ENCODE data around the gene RAB31.
A peak's percentile ranks its signal among the peaks of the same experiment; 100 is the strongest.

RAB31 gene

DNA sequence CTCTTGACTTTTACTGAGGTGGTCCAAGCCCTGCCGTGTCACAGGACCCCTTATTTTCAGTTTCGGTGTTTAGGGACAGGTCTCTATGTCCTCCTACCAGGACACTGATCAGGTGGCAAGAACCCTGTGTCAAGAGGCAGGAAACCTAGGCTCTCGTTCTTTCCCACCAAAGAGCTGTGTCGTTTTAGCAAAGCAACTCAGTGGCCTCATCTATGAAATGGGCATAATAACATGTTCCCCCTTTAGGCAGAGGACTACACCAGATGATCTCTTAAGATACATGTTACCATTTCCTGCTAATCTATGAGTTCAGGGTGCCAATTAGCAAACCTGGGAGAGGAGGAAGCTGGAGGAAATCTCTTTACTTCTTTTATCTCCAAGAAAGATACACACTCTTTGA lies 1.9 kb downstream of the RAB31 start:
- FAIRE-seq (no peak), DNase-seq (ENCODE audit: insufficient read length, low spot score) (no peak)
- TF ChIP-seq POLR2A (IDR thresholded peaks at IDR 0.05; ENCODE audit: low read depth, low read length) (no peak), POLR2AphosphoS5 (IDR thresholded peaks at IDR 0.05; ENCODE audit: low read depth, low read length) (no peak), POU2F2 (IDR thresholded peaks at IDR 0.05; ENCODE audit: low read depth, low read length) (no peak), PAX5 (IDR thresholded peaks at IDR 0.05; ENCODE audit: insufficient read depth, low read length, severe bottlenecking) (no peak), SPI1 (IDR thresholded peaks at IDR 0.05; ENCODE audit: low read depth, low read length) (no peak), TAF1 (IDR thresholded peaks at IDR 0.05; ENCODE audit: low read depth, low read length) (no peak)

- TF ChIP-seq POLR2AphosphoS5 (IDR thresholded peaks at IDR 0.05; ENCODE audit: low read depth, low read length) (peak; percentile 15; the same call in 1 of the 2 replicates), SPI1 (IDR thresholded peaks at IDR 0.05; ENCODE audit: low read depth, low read length) (peak; percentile 81), POU2F2 (IDR thresholded peaks at IDR 0.05; ENCODE audit: low read depth, low read length) (no peak), PAX5 (IDR thresholded peaks at IDR 0.05; ENCODE audit: insufficient read depth, low read length, severe bottlenecking) (no peak), POLR2A (IDR thresholded peaks at IDR 0.05; ENCODE audit: low read depth, low read length) (peak; percentile 46; the same call in 1 of the 2 replicates), TAF1 (IDR thresholded peaks at IDR 0.05; ENCODE audit: low read depth, low read length) (no peak)
- FAIRE-seq (peak; percentile 66), DNase-seq (ENCODE audit: insufficient read length, low spot score) (peak; percentile 51)
Observed at GRCh38 chr18:9711361-9712129, 3.4 kb downstream of the RAB31 start.

DNA sequence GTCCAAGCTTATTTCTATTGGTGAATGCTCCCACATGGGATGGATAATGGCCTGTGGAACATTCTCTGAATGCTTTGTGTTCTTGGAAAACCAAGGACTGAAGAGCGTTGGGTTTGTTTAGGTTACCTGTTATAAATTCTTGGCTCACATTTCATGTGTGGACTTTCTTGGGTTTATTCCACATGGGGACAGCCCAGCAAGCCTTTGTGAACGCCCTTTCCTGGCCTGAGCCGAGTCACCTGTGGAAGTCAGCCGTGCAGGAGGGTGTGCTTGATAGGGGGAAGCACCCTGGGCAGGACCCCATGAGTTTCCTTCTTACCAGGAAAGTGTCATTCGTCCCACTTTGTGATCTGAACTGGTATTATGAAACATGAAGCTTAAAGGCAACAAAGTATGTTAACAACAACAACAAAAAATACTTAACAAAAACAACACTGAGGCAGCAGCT lies 4.1 kb downstream of the RAB31 start:
- FAIRE-seq, result no peak
- TF ChIP-seq SPI1 (IDR thresholded peaks at IDR 0.05; ENCODE audit: low read depth, low read length) (no peak), PAX5 (IDR thresholded peaks at IDR 0.05; ENCODE audit: insufficient read depth, low read length, severe bottlenecking) (no peak), POU2F2 (IDR thresholded peaks at IDR 0.05; ENCODE audit: low read depth, low read length) (no peak), TAF1 (IDR thresholded peaks at IDR 0.05; ENCODE audit: low read depth, low read length) (no peak), POLR2AphosphoS5 (IDR thresholded peaks at IDR 0.05; ENCODE audit: low read depth, low read length) (no peak), POLR2A (IDR thresholded peaks at IDR 0.05; ENCODE audit: low read depth, low read length) (no peak)
- DNase-seq (ENCODE audit: insufficient read length, low spot score), result no peak

DNA sequence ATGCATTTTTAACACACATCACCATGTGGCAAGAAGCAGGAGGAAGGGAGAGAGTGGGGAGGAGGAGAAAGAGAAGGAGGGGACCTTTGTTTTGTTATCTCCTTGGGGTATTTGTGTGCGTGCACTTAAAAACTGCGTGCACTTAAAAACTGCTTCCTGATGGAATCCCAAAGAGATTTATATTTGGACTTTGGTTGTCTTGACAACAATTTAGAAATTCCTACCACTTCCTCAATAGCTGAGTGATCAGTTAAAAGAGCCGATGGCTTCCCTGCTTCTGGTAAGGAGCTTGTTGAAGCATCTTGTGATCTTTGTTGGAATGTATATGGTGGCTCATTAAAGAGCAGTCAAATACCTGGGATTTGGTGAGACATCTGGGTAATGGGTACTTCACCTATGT lies 4.5 kb downstream of the RAB31 start:
- TF ChIP-seq SPI1 (IDR thresholded peaks at IDR 0.05; ENCODE audit: low read depth, low read length) (0 out of 2 replicates have a peak, but pooled peaks have one; percentile 21), POLR2A (IDR thresholded peaks at IDR 0.05; ENCODE audit: low read depth, low read length) (no peak)
- FAIRE-seq (no peak), DNase-seq (ENCODE audit: insufficient read length, low spot score) (no peak)

GRCh38 chr18:9714266-9715087 lies 6.4 kb downstream of the RAB31 start:
- FAIRE-seq, result peak; percentile 48
- DNase-seq (ENCODE audit: insufficient read length, low spot score), result no peak

GRCh38 chr18:9715088-9715343 lies 6.9 kb downstream of the RAB31 start:
- FAIRE-seq, result no peak
- TF ChIP-seq PAX5 (IDR thresholded peaks at IDR 0.05; ENCODE audit: insufficient read depth, low read length, severe bottlenecking) (no peak), POU2F2 (IDR thresholded peaks at IDR 0.05; ENCODE audit: low read depth, low read length) (no peak), POLR2A (IDR thresholded peaks at IDR 0.05; ENCODE audit: low read depth, low read length) (no peak), TAF1 (IDR thresholded peaks at IDR 0.05; ENCODE audit: low read depth, low read length) (no peak), SPI1 (IDR thresholded peaks at IDR 0.05; ENCODE audit: low read depth, low read length) (no peak), POLR2AphosphoS5 (IDR thresholded peaks at IDR 0.05; ENCODE audit: low read depth, low read length) (no peak)
- DNase-seq (ENCODE audit: insufficient read length, low spot score), result no peak

More at GRCh38 chr18:9714266-9715087, 6.4 kb downstream of the RAB31 start:
- TF ChIP-seq POLR2A (IDR thresholded peaks at IDR 0.05; ENCODE audit: low read depth, low read length) (no peak), SPI1 (IDR thresholded peaks at IDR 0.05; ENCODE audit: low read depth, low read length) (no peak), PAX5 (IDR thresholded peaks at IDR 0.05; ENCODE audit: insufficient read depth, low read length, severe bottlenecking) (no peak), POU2F2 (IDR thresholded peaks at IDR 0.05; ENCODE audit: low read depth, low read length) (no peak), POLR2AphosphoS5 (IDR thresholded peaks at IDR 0.05; ENCODE audit: low read depth, low read length) (no peak), TAF1 (IDR thresholded peaks at IDR 0.05; ENCODE audit: low read depth, low read length) (no peak)

DNA sequence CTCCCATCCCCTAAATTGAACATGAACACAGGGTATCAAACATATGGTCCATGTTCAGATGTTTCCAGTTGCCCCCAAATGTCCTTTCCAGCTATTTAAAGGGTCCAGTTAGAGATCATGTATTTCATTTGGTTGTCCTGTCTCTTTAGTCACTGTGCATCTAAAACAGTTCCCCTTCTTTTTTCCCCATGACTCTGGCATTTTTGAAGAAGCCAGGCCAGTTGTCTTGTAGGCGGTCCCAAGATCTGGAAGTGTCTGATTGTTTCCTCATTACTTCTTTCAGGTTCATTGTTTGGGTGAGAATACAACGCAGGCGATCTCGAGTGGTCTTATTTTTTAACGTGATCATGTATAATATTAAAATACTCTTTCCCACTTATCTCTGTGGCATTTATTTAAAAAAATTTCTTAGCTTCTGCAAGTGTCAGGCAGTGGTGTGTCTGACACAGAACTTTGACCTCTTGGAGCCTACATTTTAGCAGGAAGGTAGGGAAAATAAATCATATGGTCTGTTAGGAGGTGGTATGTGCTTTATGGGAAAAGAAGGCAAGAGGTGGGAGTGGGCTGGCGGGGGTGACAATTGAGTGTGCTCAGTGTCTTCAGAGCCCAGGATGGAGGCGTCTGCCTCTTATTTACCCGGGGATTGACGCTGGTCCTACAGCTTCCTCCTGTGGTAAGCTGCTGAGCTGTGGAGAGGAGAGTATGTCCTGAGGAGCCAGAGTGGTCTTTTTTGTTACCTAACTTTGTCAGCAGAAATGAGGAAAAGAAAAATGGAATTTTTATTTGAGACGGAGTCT lies 8.1 kb downstream of the RAB31 start:
- FAIRE-seq, result no peak
- no peak for DNase-seq (ENCODE audit: insufficient read length, low spot score)
- no peak for TF ChIP-seq POLR2A (IDR thresholded peaks at IDR 0.05; ENCODE audit: low read depth, low read length)

GRCh38 chr18:9716780-9717563 lies 8.9 kb downstream of the RAB31 start:
- TF ChIP-seq PAX5 (IDR thresholded peaks at IDR 0.05; ENCODE audit: insufficient read depth, low read length, severe bottlenecking), result no peak
- no peak for TF ChIP-seq POLR2A (IDR thresholded peaks at IDR 0.05; ENCODE audit: low read depth, low read length)
- TF ChIP-seq SPI1 (IDR thresholded peaks at IDR 0.05; ENCODE audit: low read depth, low read length), result peak; percentile 88
- TF ChIP-seq TAF1 (IDR thresholded peaks at IDR 0.05; ENCODE audit: low read depth, low read length), result no peak
- DNase-seq (ENCODE audit: insufficient read length, low spot score), result no peak
- no peak for FAIRE-seq

Measured in GM12891 (cell line).